ENCODE measurements around the gene MIEF1.

- peak; percentile 46 to 87 for TF ChIP-seq CTCF (IDR thresholded peaks at IDR 0.05)
- TF ChIP-seq POLR2A (IDR thresholded peaks at IDR 0.05) = no peak
- no peak for TF ChIP-seq POLR2AphosphoS5 (IDR thresholded peaks at IDR 0.05)
- no peak for TF ChIP-seq EP300 (IDR thresholded peaks at IDR 0.05)
These were observed 5.8 kb upstream of the MIEF1 start for GRCh38 chr22:39496131-39496838.

All from suprapubic skin (tissue), 4 donors.